Activated B cell treated with CpG ODN at 0.5 μM for 24 hours (primary cell): Measurements from ENCODE around the gene SLC17A3. TPM values are rescaled to one million over a fixed set of nuclear protein-coding genes. Genes with fewer than 3 reads are reported as not detected.

Experiments
- ATAC-seq: fragments of 200-7000 bp; cut with Tn5 transposase; one replicate; pipeline ENCODE4 v1.10.0; 2021; ENCODE audit warnings: low read depth, mild to moderate bottlenecking, moderate library complexity
- CTCF ChIA-PET: fragments of 350-600 bp; sonication (Branson Sonifier 250); formaldehyde crosslinking; loops from one replicate; lab custom pipeline; 2021; ENCODE audit warnings: antibody characterized with exemption; lab: Charles Lee
- POLR2A ChIA-PET: fragments of 350-600 bp; sonication (Branson Sonifier 250); formaldehyde crosslinking; loops from one replicate; lab custom pipeline; 2021; ENCODE audit warnings: antibody characterized with exemption; lab: Charles Lee
- DNase-seq: peaks from one replicate; pipeline ENCODE4 v3.0.0; 2022
- H3K27ac Mint-ChIP-seq: one replicate; pipeline ENCODE4 v1.8.0; 2020; ENCODE audit warnings: mixed read lengths
- H3K27me3 Mint-ChIP-seq: one replicate; pipeline ENCODE4 v1.8.0; 2021; ENCODE audit warnings: mixed read lengths
- H3K36me3 Mint-ChIP-seq: one replicate; pipeline ENCODE4 v1.8.0; 2021; ENCODE audit warnings: low read depth, mixed read lengths
- H3K4me1 Mint-ChIP-seq: one replicate; pipeline ENCODE4 v1.8.0; 2021; ENCODE audit warnings: mixed read lengths
- H3K4me3 Mint-ChIP-seq: one replicate; pipeline ENCODE4 v1.8.0; 2020; ENCODE audit warnings: mild to moderate bottlenecking, mixed read lengths
- H3K9me3 Mint-ChIP-seq: one replicate; pipeline ENCODE4 v1.8.0; 2020; ENCODE audit warnings: mixed read lengths
- intact Hi-C: fragments of 100-400 bp; cut with micrococcal nuclease; formaldehyde crosslinking; loops from one replicate; pipeline ENCODE4 v1.15.1; 2024
- total RNA-seq: library from RNA; stranded (reverse); gene quantifications from 2 replicates; pipeline ENCODE4 v1.2.3, GENCODE V29; 2022
- TF ChIP-seq, protein P1 (sequence below): fragments of 200-600 bp; IDR thresholded peaks from one replicate; pipeline ENCODE4 v1.8.0; 2022; ENCODE audit warnings: antibody characterized with exemption, mild to moderate bottlenecking

Gene SLC17A3
- total RNA-seq, 1 donor from 2014 or later, result not detected

DNA sequence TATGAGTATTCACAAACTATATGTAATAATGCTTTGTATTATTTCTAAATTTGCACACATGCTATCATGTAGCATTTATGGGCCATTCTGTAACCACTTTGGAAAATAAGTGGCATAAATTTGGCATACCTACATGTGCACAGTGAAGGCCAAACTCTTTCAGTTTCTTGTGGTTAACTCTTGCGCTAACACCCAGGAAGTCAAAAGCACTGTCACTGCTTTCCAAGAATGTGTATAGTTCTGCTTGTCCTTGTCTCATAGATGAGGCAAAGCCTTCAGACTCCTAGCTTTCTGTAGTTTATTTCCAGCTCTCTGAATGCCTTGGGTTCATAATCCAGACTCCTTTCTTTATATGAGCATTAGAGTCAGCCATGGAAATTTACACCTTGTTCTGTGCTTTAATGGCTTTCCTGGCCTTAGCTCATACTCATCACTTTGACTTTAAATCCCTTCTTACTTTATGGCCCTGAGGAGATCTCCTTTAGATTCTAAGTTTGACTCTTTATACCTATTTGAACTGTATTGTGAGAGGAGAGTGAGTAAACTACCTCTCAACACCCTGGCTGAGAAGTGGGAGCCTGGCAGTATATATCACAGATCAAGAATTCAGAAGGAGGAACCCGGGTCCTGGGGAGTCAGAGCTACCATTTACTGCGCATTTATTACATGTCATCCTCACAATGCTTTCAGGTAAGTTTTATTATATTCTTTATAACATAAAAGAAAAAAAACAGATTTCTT is 949 bp upstream of the SLC17A3 start:
- Mint-ChIP-seq H3K36me3 (no peaks in the 10 kb centered on the region), H3K27me3 (peaks cover 12% of the 10 kb centered on the region), H3K4me3 (no peak overlapping the region), H3K4me1 (no peaks in the 10 kb centered on the region), H3K9me3 (no peaks in the 10 kb centered on the region), H3K27ac (no peak overlapping the region)
- ChIA-PET POLR2A (interaction anchor here (0.5 kb wide), 1 partner anchor 8 kb away, joined by 3 read pairs; no protein-coding TSS in a partner anchor), CTCF (no interaction called here)
- DNase-seq (no peak), ATAC-seq (no peak)
- TF ChIP-seq, protein P1, sequence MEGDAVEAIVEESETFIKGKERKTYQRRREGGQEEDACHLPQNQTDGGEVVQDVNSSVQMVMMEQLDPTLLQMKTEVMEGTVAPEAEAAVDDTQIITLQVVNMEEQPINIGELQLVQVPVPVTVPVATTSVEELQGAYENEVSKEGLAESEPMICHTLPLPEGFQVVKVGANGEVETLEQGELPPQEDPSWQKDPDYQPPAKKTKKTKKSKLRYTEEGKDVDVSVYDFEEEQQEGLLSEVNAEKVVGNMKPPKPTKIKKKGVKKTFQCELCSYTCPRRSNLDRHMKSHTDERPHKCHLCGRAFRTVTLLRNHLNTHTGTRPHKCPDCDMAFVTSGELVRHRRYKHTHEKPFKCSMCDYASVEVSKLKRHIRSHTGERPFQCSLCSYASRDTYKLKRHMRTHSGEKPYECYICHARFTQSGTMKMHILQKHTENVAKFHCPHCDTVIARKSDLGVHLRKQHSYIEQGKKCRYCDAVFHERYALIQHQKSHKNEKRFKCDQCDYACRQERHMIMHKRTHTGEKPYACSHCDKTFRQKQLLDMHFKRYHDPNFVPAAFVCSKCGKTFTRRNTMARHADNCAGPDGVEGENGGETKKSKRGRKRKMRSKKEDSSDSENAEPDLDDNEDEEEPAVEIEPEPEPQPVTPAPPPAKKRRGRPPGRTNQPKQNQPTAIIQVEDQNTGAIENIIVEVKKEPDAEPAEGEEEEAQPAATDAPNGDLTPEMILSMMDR, result no peak
- intact Hi-C loops, result no loop called here

DNA sequence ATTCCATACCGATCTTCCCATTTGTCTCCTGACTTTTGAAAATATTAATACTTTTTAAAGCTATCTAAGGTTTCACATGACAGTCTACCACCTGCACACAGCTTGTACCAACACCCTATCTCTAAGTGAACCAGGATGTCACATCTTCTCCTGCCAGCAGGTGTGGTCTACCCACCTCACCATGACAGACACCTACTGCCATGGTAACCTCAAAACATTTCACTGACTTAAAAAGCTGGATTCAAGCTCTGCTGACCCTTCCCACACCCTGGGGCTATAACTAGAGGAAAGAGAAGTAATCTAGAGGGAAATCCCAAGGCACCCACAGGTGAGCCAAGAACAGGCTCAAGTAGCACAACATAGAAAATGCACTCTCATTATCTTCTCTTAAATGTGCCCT is 1.2 kb downstream of the SLC17A3 start:
- no peak overlapping the region for H3K27ac Mint-ChIP-seq
- H3K36me3 Mint-ChIP-seq, result no peaks in the 10 kb centered on the region
- ATAC-seq (no peak), DNase-seq (no peak)
- ChIA-PET CTCF (no interaction called here), POLR2A (no interaction called here)
- TF ChIP-seq, protein P1, result no peak
- intact Hi-C loops, result no loop called here
- H3K4me1 Mint-ChIP-seq, result no peaks in the 10 kb centered on the region
- no peaks in the 10 kb centered on the region for H3K9me3 Mint-ChIP-seq
- H3K4me3 Mint-ChIP-seq, result no peak overlapping the region
- peaks cover 10% of the 10 kb centered on the region for H3K27me3 Mint-ChIP-seq

DNA sequence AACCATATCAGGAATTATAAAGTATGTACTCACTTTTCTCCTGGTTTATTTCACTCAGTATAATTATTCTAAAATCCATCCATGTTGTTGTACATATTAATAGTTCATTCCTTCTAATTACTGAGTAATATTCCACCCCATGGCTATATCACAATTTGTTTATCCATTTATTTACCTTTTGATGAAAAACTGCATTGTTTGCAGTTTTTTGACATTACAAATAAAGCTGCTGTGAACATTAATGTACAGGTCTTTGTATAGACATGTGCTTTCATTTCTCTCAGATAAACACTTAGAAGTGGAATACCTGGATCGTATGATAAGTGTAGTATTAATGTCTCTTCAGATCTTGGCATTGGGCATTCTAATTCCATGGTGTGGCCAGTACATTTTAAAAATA is 4.2 kb downstream of the SLC17A3 start:
- intact Hi-C loops, result no loop called here

DNA sequence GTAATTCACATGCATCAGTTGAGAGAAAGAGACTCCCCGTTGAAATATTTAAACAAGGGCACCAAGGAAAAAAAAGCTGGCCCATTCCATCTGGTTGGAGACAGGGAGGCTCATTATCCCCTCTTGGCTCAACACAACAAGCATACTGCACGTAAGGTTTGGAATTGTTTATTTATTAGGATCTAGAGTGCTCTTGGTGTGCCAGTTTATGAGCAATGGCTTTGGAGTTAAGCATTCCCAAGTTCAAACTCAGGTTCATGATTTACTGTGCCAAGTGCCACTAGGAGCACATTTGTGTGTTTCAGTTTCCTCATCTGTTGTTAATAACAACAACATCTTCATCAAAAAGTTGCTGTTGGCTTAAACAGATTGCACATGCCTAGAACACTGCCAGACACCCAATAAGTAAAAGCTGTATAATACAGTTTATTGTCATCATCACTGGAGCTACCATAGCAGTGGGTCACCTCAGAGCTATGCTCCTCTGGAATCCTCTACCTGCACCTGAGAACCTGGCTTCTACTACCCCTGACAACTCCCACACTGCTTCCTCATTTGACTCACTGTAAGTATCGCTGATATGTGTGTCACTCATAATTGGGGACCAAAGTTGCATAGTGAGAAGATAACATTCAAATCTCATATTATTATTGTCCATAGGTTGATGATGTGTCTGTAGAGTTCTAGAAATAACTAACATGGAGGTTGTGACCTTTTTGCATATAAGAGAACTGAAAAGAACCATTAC is 5.4 kb downstream of the SLC17A3 start:
- Mint-ChIP-seq H3K27me3 (peaks cover 20% of the 10 kb centered on the region), H3K9me3 (no peaks in the 10 kb centered on the region), H3K27ac (no peak overlapping the region), H3K36me3 (no peaks in the 10 kb centered on the region), H3K4me3 (no peak overlapping the region), H3K4me1 (no peaks in the 10 kb centered on the region)
- ChIA-PET POLR2A (no interaction called here), CTCF (no interaction called here)
- DNase-seq (no peak), ATAC-seq (no peak)
- TF ChIP-seq, protein P1, result no peak
- intact Hi-C loops, result no loop called here

More for the DNA sequence above, 4.2 kb downstream of the SLC17A3 start:
- H3K4me1 Mint-ChIP-seq, result no peaks in the 10 kb centered on the region
- ATAC-seq, result no peak
- no peak for DNase-seq
- H3K27ac Mint-ChIP-seq, result no peak overlapping the region
- peaks cover 8% of the 10 kb centered on the region for H3K27me3 Mint-ChIP-seq
- CTCF ChIA-PET, result no interaction called here
- H3K9me3 Mint-ChIP-seq, result no peaks in the 10 kb centered on the region
- POLR2A ChIA-PET, result no interaction called here
- no peaks in the 10 kb centered on the region for H3K36me3 Mint-ChIP-seq
- TF ChIP-seq, protein P1, result no peak
- H3K4me3 Mint-ChIP-seq, result no peak overlapping the region

DNA sequence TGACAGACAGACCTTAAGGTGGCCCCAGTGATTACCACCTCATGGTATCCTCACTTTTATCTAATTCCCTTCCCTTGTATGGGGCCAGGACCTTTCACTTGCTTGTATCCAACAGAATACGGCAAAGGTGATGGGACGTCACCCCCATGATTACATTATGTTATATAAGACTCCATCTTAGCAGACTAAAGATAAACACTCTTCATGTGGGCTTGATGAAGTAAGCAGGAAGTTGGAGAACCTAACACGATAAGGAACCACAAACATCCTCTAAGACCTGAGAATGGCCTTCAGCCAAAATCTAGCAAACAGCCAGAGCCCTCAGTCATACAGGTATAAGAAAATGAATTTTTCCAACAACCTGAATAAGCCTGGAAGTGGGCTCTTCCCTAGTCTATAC is 8.0 kb downstream of the SLC17A3 start:
- TF ChIP-seq, protein P1, result no peak
- ChIA-PET CTCF (no interaction called here), POLR2A (no interaction called here)
- DNase-seq (no peak), ATAC-seq (no peak)
- H3K27ac Mint-ChIP-seq, result no peak overlapping the region
- intact Hi-C loops, result no loop called here
- no peak overlapping the region for H3K4me3 Mint-ChIP-seq
- no peaks in the 10 kb centered on the region for H3K4me1 Mint-ChIP-seq
- no peaks in the 10 kb centered on the region for H3K36me3 Mint-ChIP-seq
- peaks cover 19% of the 10 kb centered on the region for H3K27me3 Mint-ChIP-seq
- no peaks in the 10 kb centered on the region for H3K9me3 Mint-ChIP-seq
